ENCODE results near the gene SLITRK3. TPM values are rescaled to one million over a fixed set of nuclear protein-coding genes. Genes with fewer than 3 reads are reported as not detected.
A peak's percentile ranks its signal among the peaks of the same experiment; 100 is the strongest.

SLITRK3 gene
- total RNA-seq, 2 experiments from 2014 or later = not detected

- Histone ChIP-seq H3K27ac (ENCODE audit: low read depth, low read length, poor library complexity, severe bottlenecking) (no peak overlapping the region), H3K4me1 (ENCODE audit: insufficient read depth, low read length, poor library complexity, severe bottlenecking) (no peaks in the 10 kb centered on the region), H3K79me2 (ENCODE audit: insufficient read depth, low read depth, low read length) (no peaks in the 10 kb centered on the region), H3K4me2 (ENCODE audit: low read length) (no peak overlapping the region), H3K36me3 (ENCODE audit: insufficient read depth, low read length) (no peaks in the 10 kb centered on the region; the same call in 1 of the 2 replicates), H3K9me3 (ENCODE audit: low read length) (no peaks in the 10 kb centered on the region), H2AFZ (ENCODE audit: low read length) (no peak overlapping the region), H4K20me1 (ENCODE audit: insufficient read depth, low read length) (no peaks in the 10 kb centered on the region), H3K4me3 (ENCODE audit: low read depth, low read length, poor library complexity, severe bottlenecking) (no peak overlapping the region), H3K9me2 (ENCODE audit: insufficient read depth, low read length) (no peaks in the 10 kb centered on the region)
- CTCF ChIA-PET (ENCODE audit: unreplicated experiment) = no interaction called here
- TF ChIP-seq EZH2phosphoT487 (IDR thresholded peaks at IDR 0.05; ENCODE audit: borderline replicate concordance, low read depth, low read length) = no peak
- TF ChIP-seq, protein P1, sequence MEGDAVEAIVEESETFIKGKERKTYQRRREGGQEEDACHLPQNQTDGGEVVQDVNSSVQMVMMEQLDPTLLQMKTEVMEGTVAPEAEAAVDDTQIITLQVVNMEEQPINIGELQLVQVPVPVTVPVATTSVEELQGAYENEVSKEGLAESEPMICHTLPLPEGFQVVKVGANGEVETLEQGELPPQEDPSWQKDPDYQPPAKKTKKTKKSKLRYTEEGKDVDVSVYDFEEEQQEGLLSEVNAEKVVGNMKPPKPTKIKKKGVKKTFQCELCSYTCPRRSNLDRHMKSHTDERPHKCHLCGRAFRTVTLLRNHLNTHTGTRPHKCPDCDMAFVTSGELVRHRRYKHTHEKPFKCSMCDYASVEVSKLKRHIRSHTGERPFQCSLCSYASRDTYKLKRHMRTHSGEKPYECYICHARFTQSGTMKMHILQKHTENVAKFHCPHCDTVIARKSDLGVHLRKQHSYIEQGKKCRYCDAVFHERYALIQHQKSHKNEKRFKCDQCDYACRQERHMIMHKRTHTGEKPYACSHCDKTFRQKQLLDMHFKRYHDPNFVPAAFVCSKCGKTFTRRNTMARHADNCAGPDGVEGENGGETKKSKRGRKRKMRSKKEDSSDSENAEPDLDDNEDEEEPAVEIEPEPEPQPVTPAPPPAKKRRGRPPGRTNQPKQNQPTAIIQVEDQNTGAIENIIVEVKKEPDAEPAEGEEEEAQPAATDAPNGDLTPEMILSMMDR (conservative IDR thresholded peaks at IDR 0.05; ENCODE audit: low read length) = peak; percentile 48; the same call in 1 of the 2 replicates
- intact Hi-C loops (cut with micrococcal nuclease; ENCODE audit: unreplicated experiment) = no loop called here
- BruUV-seq (replicated peaks) = no TSS peak
- POLR2A ChIA-PET = interaction anchor here (0.6 kb wide), 1 partner anchor 51 kb away, joined by 3 read pairs; no protein-coding TSS in a partner anchor
- no peak for DNase-seq (ENCODE audit: low spot score)
Observed at GRCh38 chr3:165210132-165210531, 13.9 kb upstream of the SLITRK3 start.

GRCh38 chr3:165206454-165207266 lies 10.5 kb upstream of the SLITRK3 start:
- Histone ChIP-seq H3K79me2 (ENCODE audit: insufficient read depth, low read depth, low read length) (no peaks in the 10 kb centered on the region), H3K27ac (ENCODE audit: low read depth, low read length, poor library complexity, severe bottlenecking) (no peak overlapping the region), H3K9me3 (ENCODE audit: low read length) (no peaks in the 10 kb centered on the region), H3K4me2 (ENCODE audit: low read length) (no peak overlapping the region), H3K9me2 (ENCODE audit: insufficient read depth, low read length) (no peaks in the 10 kb centered on the region), H4K20me1 (ENCODE audit: insufficient read depth, low read length) (no peaks in the 10 kb centered on the region), H3K4me3 (ENCODE audit: low read depth, low read length, poor library complexity, severe bottlenecking) (no peak overlapping the region), H3K36me3 (ENCODE audit: insufficient read depth, low read length) (no peaks in the 10 kb centered on the region; the same call in 1 of the 2 replicates), H3K4me1 (ENCODE audit: insufficient read depth, low read length, poor library complexity, severe bottlenecking) (no peaks in the 10 kb centered on the region), H2AFZ (ENCODE audit: low read length) (no peak overlapping the region)
- POLR2A ChIA-PET = no interaction called here
- no TSS peak for BruUV-seq (replicated peaks)
- intact Hi-C loops (cut with micrococcal nuclease; ENCODE audit: unreplicated experiment) = no loop called here
- peak; percentile 45 for DNase-seq (ENCODE audit: low spot score)
- TF ChIP-seq, protein P1 (conservative IDR thresholded peaks at IDR 0.05; ENCODE audit: low read length) = peak; percentile 87
- TF ChIP-seq EZH2phosphoT487 (IDR thresholded peaks at IDR 0.05; ENCODE audit: borderline replicate concordance, low read depth, low read length) = no peak
- CTCF ChIA-PET (ENCODE audit: unreplicated experiment) = no interaction called here

DNA sequence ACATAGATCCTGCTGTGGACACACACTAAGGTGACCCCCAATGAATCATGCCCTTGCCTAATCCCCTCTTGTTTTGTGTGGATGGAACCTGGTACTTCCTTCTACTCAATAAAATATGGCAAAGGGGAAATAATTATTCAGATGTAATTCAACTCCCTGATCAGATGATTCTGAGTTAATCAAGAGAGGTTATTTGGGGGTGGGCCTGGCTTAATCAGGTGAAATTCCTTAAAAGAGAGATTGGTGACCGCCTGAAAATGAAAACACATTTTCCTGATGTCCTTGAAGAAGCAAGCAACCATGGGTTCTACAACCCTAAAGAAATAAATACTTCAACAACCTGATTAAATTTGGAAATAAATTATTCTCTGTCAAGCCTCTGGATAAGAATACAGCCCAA lies 8.3 kb upstream of the SLITRK3 start:
- Histone ChIP-seq H3K4me2 (ENCODE audit: low read length) (no peak overlapping the region), H3K4me3 (ENCODE audit: low read depth, low read length, poor library complexity, severe bottlenecking) (no peak overlapping the region), H3K9me3 (ENCODE audit: low read length) (no peaks in the 10 kb centered on the region), H3K27ac (ENCODE audit: low read depth, low read length, poor library complexity, severe bottlenecking) (no peak overlapping the region), H3K9me2 (ENCODE audit: insufficient read depth, low read length) (no peaks in the 10 kb centered on the region), H3K4me1 (ENCODE audit: insufficient read depth, low read length, poor library complexity, severe bottlenecking) (no peaks in the 10 kb centered on the region), H2AFZ (ENCODE audit: low read length) (no peak overlapping the region), H3K36me3 (ENCODE audit: insufficient read depth, low read length) (no peaks in the 10 kb centered on the region; the same call in 1 of the 2 replicates), H4K20me1 (ENCODE audit: insufficient read depth, low read length) (no peaks in the 10 kb centered on the region), H3K79me2 (ENCODE audit: insufficient read depth, low read depth, low read length) (no peaks in the 10 kb centered on the region)
- TF ChIP-seq, protein P1 (conservative IDR thresholded peaks at IDR 0.05; ENCODE audit: low read length) = no peak
- no peak for TF ChIP-seq EZH2phosphoT487 (IDR thresholded peaks at IDR 0.05; ENCODE audit: borderline replicate concordance, low read depth, low read length)
- ChIA-PET CTCF (ENCODE audit: unreplicated experiment) (no interaction called here), POLR2A (no interaction called here)
- intact Hi-C loops (cut with micrococcal nuclease; ENCODE audit: unreplicated experiment) = no loop called here
- no TSS peak for BruUV-seq (replicated peaks)
- no peak for DNase-seq (ENCODE audit: low spot score)
